ENCODE measurements around the gene XYLT1. TPM values are rescaled to one million over a fixed set of nuclear protein-coding genes. Genes with fewer than 3 reads are reported as not detected.

XYLT1 gene
- total RNA-seq, 1 experiment from 2014 or later: 1.7 TPM

GRCh38 chr16:17370731-17371285, 100.0 kb downstream of the XYLT1 start:
- H3K27me3 ChIP-seq (ENCODE audit: insufficient read depth, low read depth): peaks cover 14% of the 10 kb centered on the region
- no peak overlapping the region for H3K27ac ChIP-seq
- H3K4me1 ChIP-seq (replicated peaks; ENCODE audit: insufficient read depth): no peaks in the 10 kb centered on the region
- no peak overlapping the region for H3K4me2 ChIP-seq
- ChIA-PET CTCF (no interaction called here), POLR2A (ENCODE audit: unreplicated experiment) (no interaction called here)
- DNase-seq: no peak
- no TSS peak for BruUV-seq (replicated peaks)
- no peaks in the 10 kb centered on the region for H3K79me2 ChIP-seq (ENCODE audit: low read depth)
- H3F3A ChIP-seq (ENCODE audit: insufficient read depth, low read depth): no peaks in the 10 kb centered on the region
- H2AFZ ChIP-seq: no peak overlapping the region
- intact Hi-C loops (cut with micrococcal nuclease; ENCODE audit: unreplicated experiment): no loop called here
- no peaks in the 10 kb centered on the region for H4K20me1 ChIP-seq (ENCODE audit: insufficient read depth)
- no peaks in the 10 kb centered on the region for H3K9me3 ChIP-seq (ENCODE audit: insufficient read depth, low read depth)
- no peak overlapping the region for H3K4me3 ChIP-seq
- no peaks in the 10 kb centered on the region for H3K9me2 ChIP-seq (ENCODE audit: insufficient read depth)
- no peaks in the 10 kb centered on the region for H3K36me3 ChIP-seq (ENCODE audit: low read depth)
- TF ChIP-seq CTCF (conservative IDR thresholded peaks at IDR 0.05) (no peak), EZH2 (IDR thresholded peaks at IDR 0.05; ENCODE audit: low read depth) (no peak)

- Histone ChIP-seq H2AFZ (no peak overlapping the region), H3K4me3 (no peak overlapping the region), H3K9me2 (ENCODE audit: insufficient read depth) (no peaks in the 10 kb centered on the region), H3K9me3 (ENCODE audit: insufficient read depth, low read depth) (no peaks in the 10 kb centered on the region), H3K36me3 (ENCODE audit: low read depth) (no peaks in the 10 kb centered on the region), H4K20me1 (ENCODE audit: insufficient read depth) (no peaks in the 10 kb centered on the region), H3K79me2 (ENCODE audit: low read depth) (no peaks in the 10 kb centered on the region), H3K27ac (no peak overlapping the region), H3F3A (ENCODE audit: insufficient read depth, low read depth) (no peaks in the 10 kb centered on the region), H3K27me3 (ENCODE audit: insufficient read depth, low read depth) (peaks cover 14% of the 10 kb centered on the region), H3K4me1 (replicated peaks; ENCODE audit: insufficient read depth) (no peaks in the 10 kb centered on the region), H3K4me2 (no peak overlapping the region)
- BruUV-seq (replicated peaks): no TSS peak
- ChIA-PET CTCF (no interaction called here), POLR2A (ENCODE audit: unreplicated experiment) (no interaction called here)
- DNase-seq: no peak
- TF ChIP-seq CTCF (conservative IDR thresholded peaks at IDR 0.05) (no peak), EZH2 (IDR thresholded peaks at IDR 0.05; ENCODE audit: low read depth) (no peak)
- intact Hi-C loops (cut with micrococcal nuclease; ENCODE audit: unreplicated experiment): no loop called here
These were observed 100.5 kb downstream of the XYLT1 start for GRCh38 chr16:17370223-17370707.

GRCh38 chr16:17369421-17370222, 101.1 kb downstream of the XYLT1 start:
- no peaks in the 10 kb centered on the region for H4K20me1 ChIP-seq (ENCODE audit: insufficient read depth)
- H3F3A ChIP-seq (ENCODE audit: insufficient read depth, low read depth): no peaks in the 10 kb centered on the region
- H3K27ac ChIP-seq: no peak overlapping the region
- DNase-seq: no peak
- H3K27me3 ChIP-seq (ENCODE audit: insufficient read depth, low read depth): peaks cover 19% of the 10 kb centered on the region
- no peaks in the 10 kb centered on the region for H3K4me1 ChIP-seq (replicated peaks; ENCODE audit: insufficient read depth)
- H3K4me3 ChIP-seq: no peak overlapping the region
- H2AFZ ChIP-seq: no peak overlapping the region
- intact Hi-C loops (cut with micrococcal nuclease; ENCODE audit: unreplicated experiment): no loop called here
- H3K9me3 ChIP-seq (ENCODE audit: insufficient read depth, low read depth): no peaks in the 10 kb centered on the region
- CTCF ChIA-PET: interaction anchor here (0.6 kb wide), 1 partner anchor 21 kb away, joined by 4 read pairs; no protein-coding TSS in a partner anchor
- no peaks in the 10 kb centered on the region for H3K9me2 ChIP-seq (ENCODE audit: insufficient read depth)
- H3K79me2 ChIP-seq (ENCODE audit: low read depth): no peaks in the 10 kb centered on the region
- TF ChIP-seq EZH2 (IDR thresholded peaks at IDR 0.05; ENCODE audit: low read depth) (no peak), CTCF (conservative IDR thresholded peaks at IDR 0.05) (no peak)
- no TSS peak for BruUV-seq (replicated peaks)
- no peak overlapping the region for H3K4me2 ChIP-seq
- POLR2A ChIA-PET (ENCODE audit: unreplicated experiment): no interaction called here
- no peaks in the 10 kb centered on the region for H3K36me3 ChIP-seq (ENCODE audit: low read depth)

Measured in PC-9 (cell line).